COR-L47 (cell line): ENCODE data around the gene BBS5.

Experiments used
- DNase-seq: peaks from one replicate; lab custom pipeline; 2025; lab: John Stamatoyannopoulos, UW

The BBS5 gene

GRCh38 chr2:169546756-169547155 lies 67.5 kb downstream of the BBS5 start:
- no peak for DNase-seq
